HEK293 (cell line): ENCODE measurements around the gene ROBO1.

ENCODE experiments used
- MEIS1 ChIP-seq: sonication (generic); formaldehyde crosslinking; IDR thresholded peaks from 2 replicates; pipeline ENCODE4 v1.8.1; 2022; ENCODE audit warnings: missing genetic modification reagents, mild to moderate bottlenecking, borderline replicate concordance
- ZNF175 ChIP-seq: fragments of 450-650 bp; formaldehyde crosslinking; IDR thresholded peaks from 2 replicates; pipeline ENCODE4 v1.5.1; 2016; ENCODE audit warnings: missing biosample characterization, missing genetic modification characterization
- ZNF24 ChIP-seq: fragments of 450-650 bp; formaldehyde crosslinking; IDR thresholded peaks from 2 replicates; pipeline ENCODE4 v1.5.1; 2016; ENCODE audit warnings: missing biosample characterization, missing genetic modification characterization
- ZNF274 ChIP-seq, 2 experiments: fragments of 200-500 bp in 1 of 2; fragments of 450-650 bp in 1 of 2; sonication (Bioruptor generic) in 1 of 2; formaldehyde crosslinking in 1 of 2; IDR thresholded peaks; 2 replicates each; pipeline versions ENCODE4 v1.5.1 to v1.6.1; 2014 to 2016; ENCODE audit warnings: borderline replicate concordance in 1 of 2, inconsistent platforms in 1 of 2, low read length in 1 of 2, missing biosample characterization in 1 of 2, missing genetic modification characterization in 1 of 2
- ZNF473 ChIP-seq: fragments of 450-650 bp; formaldehyde crosslinking; IDR thresholded peaks from 2 replicates; pipeline ENCODE4 v1.5.1; 2017; ENCODE audit warnings: missing biosample characterization, missing genetic modification characterization
- ZNF501 ChIP-seq: fragments of 450-650 bp; formaldehyde crosslinking; IDR thresholded peaks from 2 replicates; pipeline ENCODE4 v1.5.1; 2016; ENCODE audit warnings: missing biosample characterization, missing genetic modification characterization
- ZSCAN30 ChIP-seq: fragments of 450-650 bp; IDR thresholded peaks from 2 replicates; pipeline ENCODE4 v1.5.1; 2018; ENCODE audit warnings: missing biosample characterization, mild to moderate bottlenecking, missing genetic modification characterization, moderate library complexity
- TF ChIP-seq, protein P1 (sequence below): fragments of 450-650 bp; formaldehyde crosslinking; IDR thresholded peaks from 2 replicates; pipeline ENCODE4 v1.5.1; 2016; ENCODE audit warnings: missing biosample characterization, missing genetic modification characterization
- TF ChIP-seq, protein P2 (sequence below): fragments of 450-650 bp; formaldehyde crosslinking; IDR thresholded peaks from 2 replicates; pipeline ENCODE4 v1.5.1; 2016; ENCODE audit warnings: missing biosample characterization, missing genetic modification characterization, low read depth
- TF ChIP-seq, protein P3 (sequence below): sonication (generic); formaldehyde crosslinking; IDR thresholded peaks from 2 replicates; pipeline ENCODE4 v1.8.1; 2022; ENCODE audit warnings: mild to moderate bottlenecking, moderate library complexity, missing genetic modification reagents
- TF ChIP-seq, protein P4 (sequence below): fragments of 450-650 bp; formaldehyde crosslinking; IDR thresholded peaks from 2 replicates; pipeline ENCODE4 v1.5.1; 2016; ENCODE audit warnings: missing biosample characterization, missing genetic modification characterization
- TF ChIP-seq, protein P5 (sequence below): fragments of 450-650 bp; formaldehyde crosslinking; IDR thresholded peaks from 2 replicates; pipeline ENCODE4 v1.5.1; 2017; ENCODE audit warnings: missing biosample characterization, missing genetic modification characterization

DNA sequence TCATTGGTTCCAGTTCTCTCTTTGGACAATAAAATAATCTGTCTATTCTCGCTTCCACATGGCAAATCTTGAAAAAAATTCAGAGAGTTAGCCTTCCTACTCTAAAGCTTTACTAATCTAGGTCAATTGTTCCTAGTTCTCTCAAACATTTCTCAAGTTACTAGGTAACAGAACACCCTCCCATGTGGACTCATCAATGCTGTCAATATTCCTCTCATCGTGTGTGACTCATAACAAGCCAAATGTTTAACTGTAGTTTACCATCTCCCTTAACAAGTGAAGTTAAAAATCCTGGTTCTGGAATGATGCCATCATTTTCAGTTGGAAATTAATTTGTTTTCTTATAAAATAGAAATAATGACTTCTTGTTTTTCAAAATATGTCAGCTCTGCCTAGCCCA is 438.6 kb downstream of the ROBO1 start:
- TF ChIP-seq, protein P1, sequence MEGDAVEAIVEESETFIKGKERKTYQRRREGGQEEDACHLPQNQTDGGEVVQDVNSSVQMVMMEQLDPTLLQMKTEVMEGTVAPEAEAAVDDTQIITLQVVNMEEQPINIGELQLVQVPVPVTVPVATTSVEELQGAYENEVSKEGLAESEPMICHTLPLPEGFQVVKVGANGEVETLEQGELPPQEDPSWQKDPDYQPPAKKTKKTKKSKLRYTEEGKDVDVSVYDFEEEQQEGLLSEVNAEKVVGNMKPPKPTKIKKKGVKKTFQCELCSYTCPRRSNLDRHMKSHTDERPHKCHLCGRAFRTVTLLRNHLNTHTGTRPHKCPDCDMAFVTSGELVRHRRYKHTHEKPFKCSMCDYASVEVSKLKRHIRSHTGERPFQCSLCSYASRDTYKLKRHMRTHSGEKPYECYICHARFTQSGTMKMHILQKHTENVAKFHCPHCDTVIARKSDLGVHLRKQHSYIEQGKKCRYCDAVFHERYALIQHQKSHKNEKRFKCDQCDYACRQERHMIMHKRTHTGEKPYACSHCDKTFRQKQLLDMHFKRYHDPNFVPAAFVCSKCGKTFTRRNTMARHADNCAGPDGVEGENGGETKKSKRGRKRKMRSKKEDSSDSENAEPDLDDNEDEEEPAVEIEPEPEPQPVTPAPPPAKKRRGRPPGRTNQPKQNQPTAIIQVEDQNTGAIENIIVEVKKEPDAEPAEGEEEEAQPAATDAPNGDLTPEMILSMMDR (tag by site-specific recombination), result no peak
- TF ChIP-seq ZNF175 (tag by site-specific recombination), result no peak
- TF ChIP-seq ZNF274 (IDR thresholded peaks at IDR 0.05; ENCODE audit: low read length), result no peak
- no peak for TF ChIP-seq ZNF274 (tag by site-specific recombination; IDR thresholded peaks at IDR 0.05; ENCODE audit: borderline replicate concordance)
- TF ChIP-seq, protein P2, sequence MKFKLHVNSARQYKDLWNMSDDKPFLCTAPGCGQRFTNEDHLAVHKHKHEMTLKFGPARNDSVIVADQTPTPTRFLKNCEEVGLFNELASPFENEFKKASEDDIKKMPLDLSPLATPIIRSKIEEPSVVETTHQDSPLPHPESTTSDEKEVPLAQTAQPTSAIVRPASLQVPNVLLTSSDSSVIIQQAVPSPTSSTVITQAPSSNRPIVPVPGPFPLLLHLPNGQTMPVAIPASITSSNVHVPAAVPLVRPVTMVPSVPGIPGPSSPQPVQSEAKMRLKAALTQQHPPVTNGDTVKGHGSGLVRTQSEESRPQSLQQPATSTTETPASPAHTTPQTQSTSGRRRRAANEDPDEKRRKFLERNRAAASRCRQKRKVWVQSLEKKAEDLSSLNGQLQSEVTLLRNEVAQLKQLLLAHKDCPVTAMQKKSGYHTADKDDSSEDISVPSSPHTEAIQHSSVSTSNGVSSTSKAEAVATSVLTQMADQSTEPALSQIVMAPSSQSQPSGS (tag by site-specific recombination), result no peak
- TF ChIP-seq, protein P3, sequence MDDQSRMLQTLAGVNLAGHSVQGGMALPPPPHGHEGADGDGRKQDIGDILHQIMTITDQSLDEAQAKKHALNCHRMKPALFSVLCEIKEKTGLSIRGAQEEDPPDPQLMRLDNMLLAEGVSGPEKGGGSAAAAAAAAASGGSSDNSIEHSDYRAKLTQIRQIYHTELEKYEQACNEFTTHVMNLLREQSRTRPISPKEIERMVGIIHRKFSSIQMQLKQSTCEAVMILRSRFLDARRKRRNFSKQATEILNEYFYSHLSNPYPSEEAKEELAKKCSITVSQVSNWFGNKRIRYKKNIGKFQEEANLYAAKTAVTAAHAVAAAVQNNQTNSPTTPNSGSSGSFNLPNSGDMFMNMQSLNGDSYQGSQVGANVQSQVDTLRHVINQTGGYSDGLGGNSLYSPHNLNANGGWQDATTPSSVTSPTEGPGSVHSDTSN (CRISPR knock-in tag), result no peak
- TF ChIP-seq ZNF501 (tag by site-specific recombination), result no peak
- TF ChIP-seq, protein P4, sequence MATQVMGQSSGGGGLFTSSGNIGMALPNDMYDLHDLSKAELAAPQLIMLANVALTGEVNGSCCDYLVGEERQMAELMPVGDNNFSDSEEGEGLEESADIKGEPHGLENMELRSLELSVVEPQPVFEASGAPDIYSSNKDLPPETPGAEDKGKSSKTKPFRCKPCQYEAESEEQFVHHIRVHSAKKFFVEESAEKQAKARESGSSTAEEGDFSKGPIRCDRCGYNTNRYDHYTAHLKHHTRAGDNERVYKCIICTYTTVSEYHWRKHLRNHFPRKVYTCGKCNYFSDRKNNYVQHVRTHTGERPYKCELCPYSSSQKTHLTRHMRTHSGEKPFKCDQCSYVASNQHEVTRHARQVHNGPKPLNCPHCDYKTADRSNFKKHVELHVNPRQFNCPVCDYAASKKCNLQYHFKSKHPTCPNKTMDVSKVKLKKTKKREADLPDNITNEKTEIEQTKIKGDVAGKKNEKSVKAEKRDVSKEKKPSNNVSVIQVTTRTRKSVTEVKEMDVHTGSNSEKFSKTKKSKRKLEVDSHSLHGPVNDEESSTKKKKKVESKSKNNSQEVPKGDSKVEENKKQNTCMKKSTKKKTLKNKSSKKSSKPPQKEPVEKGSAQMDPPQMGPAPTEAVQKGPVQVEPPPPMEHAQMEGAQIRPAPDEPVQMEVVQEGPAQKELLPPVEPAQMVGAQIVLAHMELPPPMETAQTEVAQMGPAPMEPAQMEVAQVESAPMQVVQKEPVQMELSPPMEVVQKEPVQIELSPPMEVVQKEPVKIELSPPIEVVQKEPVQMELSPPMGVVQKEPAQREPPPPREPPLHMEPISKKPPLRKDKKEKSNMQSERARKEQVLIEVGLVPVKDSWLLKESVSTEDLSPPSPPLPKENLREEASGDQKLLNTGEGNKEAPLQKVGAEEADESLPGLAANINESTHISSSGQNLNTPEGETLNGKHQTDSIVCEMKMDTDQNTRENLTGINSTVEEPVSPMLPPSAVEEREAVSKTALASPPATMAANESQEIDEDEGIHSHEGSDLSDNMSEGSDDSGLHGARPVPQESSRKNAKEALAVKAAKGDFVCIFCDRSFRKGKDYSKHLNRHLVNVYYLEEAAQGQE, result no peak
- TF ChIP-seq ZNF473 (tag by site-specific recombination), result no peak
- no peak for TF ChIP-seq MEIS1 (CRISPR knock-in tag)
- TF ChIP-seq, protein P5, sequence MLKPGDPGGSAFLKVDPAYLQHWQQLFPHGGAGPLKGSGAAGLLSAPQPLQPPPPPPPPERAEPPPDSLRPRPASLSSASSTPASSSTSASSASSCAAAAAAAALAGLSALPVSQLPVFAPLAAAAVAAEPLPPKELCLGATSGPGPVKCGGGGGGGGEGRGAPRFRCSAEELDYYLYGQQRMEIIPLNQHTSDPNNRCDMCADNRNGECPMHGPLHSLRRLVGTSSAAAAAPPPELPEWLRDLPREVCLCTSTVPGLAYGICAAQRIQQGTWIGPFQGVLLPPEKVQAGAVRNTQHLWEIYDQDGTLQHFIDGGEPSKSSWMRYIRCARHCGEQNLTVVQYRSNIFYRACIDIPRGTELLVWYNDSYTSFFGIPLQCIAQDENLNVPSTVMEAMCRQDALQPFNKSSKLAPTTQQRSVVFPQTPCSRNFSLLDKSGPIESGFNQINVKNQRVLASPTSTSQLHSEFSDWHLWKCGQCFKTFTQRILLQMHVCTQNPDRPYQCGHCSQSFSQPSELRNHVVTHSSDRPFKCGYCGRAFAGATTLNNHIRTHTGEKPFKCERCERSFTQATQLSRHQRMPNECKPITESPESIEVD (tag by site-specific recombination), result no peak
- no peak for TF ChIP-seq ZSCAN30 (tag by site-specific recombination)
- no peak for TF ChIP-seq ZNF24 (tag by site-specific recombination)
